Body of pancreas (tissue), 4 donors: ENCODE data around the gene COL4A2. TPM values are rescaled to one million over a fixed set of nuclear protein-coding genes. Genes with fewer than 3 reads are reported as not detected.

Experiments used
- ATAC-seq: fragments of 150-250 bp; one replicate; pipeline ENCODE4 v1.9.1; 2016
- DNase-seq, 4 donors: peaks; one replicate each; pipeline ENCODE4 v3.0.0-alpha.2; 2019
- H3K27ac ChIP-seq, 4 donors: fragments of 200-600 bp; sonication (generic); 1 replicate in 3 of 4; 2 replicates in 1 of 4; pipeline versions ENCODE4 v1.5.1 to v1.6.1; 2016 to 2019; ENCODE audit warnings: mild to moderate bottlenecking in 1 of 4, mixed read lengths in 1 of 4, moderate library complexity in 1 of 4
- H3K27me3 ChIP-seq, 2 donors: fragments of 200-600 bp; sonication (generic); one replicate each; pipeline ENCODE4 v1.6.0; 2016; ENCODE audit warnings: mild to moderate bottlenecking in 1 of 2
- H3K36me3 ChIP-seq, 2 donors: fragments of 200-600 bp; sonication (generic); replicated peaks in 1 of 2; 2 replicates each; pipeline ENCODE4 v1.5.1; 2016; ENCODE audit warnings: low read depth in 2 of 2; ENCODE audit not compliant: insufficient read depth in 1 of 2
- H3K4me1 ChIP-seq: fragments of 200-600 bp; sonication (generic); one replicate; pipeline ENCODE4 v1.6.0; 2016
- H3K4me3 ChIP-seq, 2 donors: fragments of 200-600 bp; sonication (generic); 1 replicate in 1 of 2; 2 replicates in 1 of 2; pipeline ENCODE4 v1.5.1; 2016 to 2019
- H3K9me3 ChIP-seq, 3 donors: fragments of 200-600 bp; sonication (generic); 1 replicate in 2 of 3; 2 replicates in 1 of 3; pipeline ENCODE4 v1.5.1; 2016
- POLR2A ChIP-seq, 3 donors: fragments of 450-650 bp; IDR thresholded peaks; one replicate each; pipeline ENCODE4 v1.6.1; 2016; ENCODE audit warnings: antibody characterized with exemption in 3 of 3, mild to moderate bottlenecking in 2 of 3
- WGBS, 2 donors: methylation state at CpG; one replicate each; pipeline ENCODE4 v1.1.5; 2017; 5-methylcytosine and 5-hydroxymethylcytosine counted together
- intact Hi-C: fragments of 100-400 bp; cut with DNase I; formaldehyde crosslinking; loops from one replicate; pipeline ENCODE4 v1.15.1; 2023
- total RNA-seq, 2 donors: library from RNA; depleted of rRNA; stranded (reverse); fragments of >200 nt; gene quantifications; one replicate each; pipeline ENCODE4 v1.1.0, GENCODE V29; 2016
- TF ChIP-seq, protein P1 (sequence below), 7 experiments: fragments of 450-650 bp in 4 of 7; fragments of 200-600 bp in 3 of 7; sonication (generic) in 3 of 7; IDR thresholded peaks; one replicate each; pipeline ENCODE4 v1.5.1; 2016 to 2019; ENCODE audit warnings: antibody characterized with exemption in 7 of 7

COL4A2 gene
- total RNA-seq, 2 donors from 2014 or later = 69.3 to 230 TPM

DNA sequence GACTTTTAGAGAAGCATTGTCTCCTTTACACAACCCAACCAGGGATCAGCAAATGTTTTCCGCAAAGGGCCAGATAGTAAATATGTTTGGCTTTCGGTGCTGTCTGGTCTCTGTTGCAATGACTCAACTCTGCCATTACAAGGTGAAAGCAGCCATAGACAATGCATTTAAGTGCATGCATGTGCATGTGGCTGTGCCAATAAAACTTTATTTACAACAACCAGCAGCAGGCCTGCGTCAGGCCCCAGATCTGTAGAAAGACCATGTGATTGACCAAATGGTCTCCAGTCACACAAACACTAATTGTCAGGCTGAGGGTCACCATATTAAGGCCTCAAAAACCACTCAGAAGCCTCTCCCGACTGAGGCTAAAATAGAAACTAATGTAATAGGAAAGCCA lies 246.3 kb downstream of the COL4A2 start:
- Histone ChIP-seq H3K4me1 (peaks cover 93% of the 10 kb centered on the region), H3K27ac (peak overlapping the region; percentile 50 to 98 (median 72)), H3K4me3 (no peak overlapping the region), H3K27me3 (no peaks in the 10 kb centered on the region), H3K36me3 (no peaks in the 10 kb centered on the region), H3K9me3 (no peaks in the 10 kb centered on the region)
- ATAC-seq (no peak), DNase-seq (no peak)
- no peak for TF ChIP-seq POLR2A (IDR thresholded peaks at IDR 0.05)
- TF ChIP-seq, protein P1, sequence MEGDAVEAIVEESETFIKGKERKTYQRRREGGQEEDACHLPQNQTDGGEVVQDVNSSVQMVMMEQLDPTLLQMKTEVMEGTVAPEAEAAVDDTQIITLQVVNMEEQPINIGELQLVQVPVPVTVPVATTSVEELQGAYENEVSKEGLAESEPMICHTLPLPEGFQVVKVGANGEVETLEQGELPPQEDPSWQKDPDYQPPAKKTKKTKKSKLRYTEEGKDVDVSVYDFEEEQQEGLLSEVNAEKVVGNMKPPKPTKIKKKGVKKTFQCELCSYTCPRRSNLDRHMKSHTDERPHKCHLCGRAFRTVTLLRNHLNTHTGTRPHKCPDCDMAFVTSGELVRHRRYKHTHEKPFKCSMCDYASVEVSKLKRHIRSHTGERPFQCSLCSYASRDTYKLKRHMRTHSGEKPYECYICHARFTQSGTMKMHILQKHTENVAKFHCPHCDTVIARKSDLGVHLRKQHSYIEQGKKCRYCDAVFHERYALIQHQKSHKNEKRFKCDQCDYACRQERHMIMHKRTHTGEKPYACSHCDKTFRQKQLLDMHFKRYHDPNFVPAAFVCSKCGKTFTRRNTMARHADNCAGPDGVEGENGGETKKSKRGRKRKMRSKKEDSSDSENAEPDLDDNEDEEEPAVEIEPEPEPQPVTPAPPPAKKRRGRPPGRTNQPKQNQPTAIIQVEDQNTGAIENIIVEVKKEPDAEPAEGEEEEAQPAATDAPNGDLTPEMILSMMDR (IDR thresholded peaks at IDR 0.05) = no peak
- intact Hi-C loops = no loop called here
- WGBS, 2 donors = 72 to 73% methylated on average over 4 of the region's 4 CpGs

GRCh38 chr13:110554227-110554836 lies 247.2 kb downstream of the COL4A2 start:
- Histone ChIP-seq H3K9me3 (no peaks in the 10 kb centered on the region), H3K4me3 (no peak overlapping the region), H3K27ac (peak overlapping the region; percentile 58 to 98 (median 90)), H3K27me3 (no peaks in the 10 kb centered on the region), H3K4me1 (peaks cover 93% of the 10 kb centered on the region), H3K36me3 (no peaks in the 10 kb centered on the region)
- DNase-seq (no peak), ATAC-seq (no peak)
- intact Hi-C loops = no loop called here
- no peak for TF ChIP-seq POLR2A (IDR thresholded peaks at IDR 0.05)
- TF ChIP-seq, protein P1 (IDR thresholded peaks at IDR 0.05) = no peak
- WGBS, 2 donors = 52 to 53% methylated on average over 7 to 8 of the region's 8 CpGs

- Histone ChIP-seq H3K9me3 (no peaks in the 10 kb centered on the region), H3K27me3 (no peaks in the 10 kb centered on the region), H3K4me1 (peaks cover 94% of the 10 kb centered on the region), H3K4me3 (no peak overlapping the region), H3K27ac (peak overlapping the region; percentile 77 to 98 (median 90)), H3K36me3 (no peaks in the 10 kb centered on the region)
- intact Hi-C loops = no loop called here
- no peak for ATAC-seq
- TF ChIP-seq POLR2A (IDR thresholded peaks at IDR 0.05) = no peak
- TF ChIP-seq, protein P1 (IDR thresholded peaks at IDR 0.05) = no peak
- 67 to 75% methylated on average over 9 to 14 of the region's 16 CpGs for WGBS, 2 donors
- DNase-seq = no peak
Observed at GRCh38 chr13:110554946-110555345, 247.9 kb downstream of the COL4A2 start.

- no peak overlapping the region for H3K4me3 ChIP-seq
- H3K9me3 ChIP-seq = no peaks in the 10 kb centered on the region
- 32 to 34% methylated on average over 16 of the region's 16 CpGs for WGBS, 2 donors
- H3K27ac ChIP-seq = peak overlapping the region; percentile 77 to 98 (median 90)
- ATAC-seq = peak; percentile 80
- no peaks in the 10 kb centered on the region for H3K36me3 ChIP-seq
- no peaks in the 10 kb centered on the region for H3K27me3 ChIP-seq
- intact Hi-C loops = no loop called here
- TF ChIP-seq POLR2A (IDR thresholded peaks at IDR 0.05) = peak in 2 of 3 donors; percentile 52 to 53
- TF ChIP-seq, protein P1 (IDR thresholded peaks at IDR 0.05) = peak in 2 of 7 experiments; percentile 20 to 27
- H3K4me1 ChIP-seq = peaks cover 92% of the 10 kb centered on the region
- DNase-seq = peak; percentile 75 to 90 (median 83)
Observed at GRCh38 chr13:110555601-110556223, 248.6 kb downstream of the COL4A2 start.
